Parathyroid adenoma (tissue), 2 donors: Measurements from ENCODE around the gene PPIB.

Source experiments
- H2AFZ ChIP-seq: fragments of 300-600 bp; sonication (generic); one replicate; pipeline ENCODE4 v1.7.0; 2017; ENCODE audit warnings: antibody characterized with exemption, mild to moderate bottlenecking
- H3K27ac ChIP-seq: fragments of 300-600 bp; sonication (generic); one replicate; pipeline ENCODE4 v1.7.0; 2017
- H3K27me3 ChIP-seq: fragments of 300-600 bp; sonication (generic); one replicate; pipeline ENCODE4 v1.7.0; 2017; ENCODE audit warnings: low read length; ENCODE audit not compliant: control insufficient read depth, insufficient read depth
- H3K36me3 ChIP-seq: fragments of 300-600 bp; sonication (generic); one replicate; pipeline ENCODE4 v1.7.0; 2017; ENCODE audit warnings: low read length; ENCODE audit not compliant: control insufficient read depth, insufficient read depth
- H3K4me1 ChIP-seq: fragments of 300-600 bp; sonication (generic); one replicate; pipeline ENCODE4 v1.7.0; 2017; ENCODE audit warnings: control low read depth
- H3K4me2 ChIP-seq: fragments of 300-600 bp; sonication (generic); one replicate; pipeline ENCODE4 v1.7.0; 2017; ENCODE audit warnings: low read length
- H3K4me3 ChIP-seq: fragments of 300-600 bp; sonication (generic); one replicate; pipeline ENCODE4 v1.7.0; 2017; ENCODE audit warnings: low read depth, low read length
- H3K79me2 ChIP-seq: fragments of 300-600 bp; sonication (generic); one replicate; pipeline ENCODE4 v1.7.0; 2017; ENCODE audit warnings: control low read depth
- H3K9ac ChIP-seq: fragments of 300-600 bp; sonication (generic); one replicate; pipeline ENCODE4 v1.7.0; 2017; ENCODE audit warnings: mild to moderate bottlenecking
- H3K9me3 ChIP-seq: fragments of 300-600 bp; sonication (generic); one replicate; pipeline ENCODE4 v1.7.0; 2017; ENCODE audit warnings: low read length; ENCODE audit not compliant: control insufficient read depth
- TF ChIP-seq, protein P1 (sequence below): fragments of 300-600 bp; sonication (generic); IDR thresholded peaks from one replicate; pipeline ENCODE4 v1.7.0; 2017; ENCODE audit warnings: antibody characterized with exemption, mild to moderate bottlenecking
- donor health status: primary hyperparathyroidism.

Gene PPIB

DNA sequence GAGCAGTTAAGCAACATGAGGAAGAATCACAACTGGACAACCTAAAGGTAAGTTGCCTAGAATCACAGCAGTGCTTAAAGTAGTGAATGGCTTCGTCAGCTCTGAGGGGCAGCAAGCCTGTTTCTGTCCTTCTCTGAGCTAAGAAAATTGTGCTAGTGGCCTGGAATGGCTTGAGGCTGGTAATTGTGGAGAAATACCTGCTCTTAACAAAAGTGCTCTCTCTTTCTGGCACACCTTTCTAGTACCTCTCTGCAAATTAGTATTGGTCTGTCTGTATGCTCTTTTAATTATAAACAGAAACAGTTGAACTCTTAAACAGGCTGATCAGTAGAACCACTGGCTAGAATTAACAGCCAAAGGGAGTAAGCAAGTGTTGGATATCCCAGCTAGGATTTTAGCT is 55.5 kb downstream of the PPIB start:
- Histone ChIP-seq H3K4me1 (peaks cover 3% of the 10 kb centered on the region), H3K4me3 (no peak overlapping the region), H3K27me3 (no peaks in the 10 kb centered on the region), H3K79me2 (peaks cover 30% of the 10 kb centered on the region), H2AFZ (no peak overlapping the region), H3K9ac (no peak overlapping the region), H3K36me3 (no peaks in the 10 kb centered on the region), H3K9me3 (no peaks in the 10 kb centered on the region), H3K27ac (no peak overlapping the region), H3K4me2 (no peak overlapping the region)
- TF ChIP-seq, protein P1, sequence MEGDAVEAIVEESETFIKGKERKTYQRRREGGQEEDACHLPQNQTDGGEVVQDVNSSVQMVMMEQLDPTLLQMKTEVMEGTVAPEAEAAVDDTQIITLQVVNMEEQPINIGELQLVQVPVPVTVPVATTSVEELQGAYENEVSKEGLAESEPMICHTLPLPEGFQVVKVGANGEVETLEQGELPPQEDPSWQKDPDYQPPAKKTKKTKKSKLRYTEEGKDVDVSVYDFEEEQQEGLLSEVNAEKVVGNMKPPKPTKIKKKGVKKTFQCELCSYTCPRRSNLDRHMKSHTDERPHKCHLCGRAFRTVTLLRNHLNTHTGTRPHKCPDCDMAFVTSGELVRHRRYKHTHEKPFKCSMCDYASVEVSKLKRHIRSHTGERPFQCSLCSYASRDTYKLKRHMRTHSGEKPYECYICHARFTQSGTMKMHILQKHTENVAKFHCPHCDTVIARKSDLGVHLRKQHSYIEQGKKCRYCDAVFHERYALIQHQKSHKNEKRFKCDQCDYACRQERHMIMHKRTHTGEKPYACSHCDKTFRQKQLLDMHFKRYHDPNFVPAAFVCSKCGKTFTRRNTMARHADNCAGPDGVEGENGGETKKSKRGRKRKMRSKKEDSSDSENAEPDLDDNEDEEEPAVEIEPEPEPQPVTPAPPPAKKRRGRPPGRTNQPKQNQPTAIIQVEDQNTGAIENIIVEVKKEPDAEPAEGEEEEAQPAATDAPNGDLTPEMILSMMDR, result no peak
